Inflammatory macrophage treated with lipopolysaccharide for 1 hour (primary cell): Measurements from ENCODE around the gene DNM2.
A peak's percentile ranks its signal among the peaks of the same experiment; 100 is the strongest.
"Not testable (repeated sequence)": the region's sequence is repeated elsewhere in the genome, so short reads cannot be mapped to it uniquely, and the experiment has no call there.

Source experiments
- DNase-seq, 2 donors: peaks; one replicate each; pipeline ENCODE4 v3.0.0-alpha.2; 2020 to 2022

The DNM2 gene

GRCh38 chr19:10870955-10871603, 153.2 kb downstream of the DNM2 start, which contains the start of gene CARM1:
Gene CARM1, plus strand, starts transcription at chr19:10871553. Its CDS starts 150 bp downstream, at chr19:10871703.
- DNase-seq, result peak; percentile 97 to 99

- DNase-seq, result no peak
These were observed 154.0 kb downstream of the DNM2 start for GRCh38 chr19:10871711-10872545.

GRCh38 chr19:10872546-10873107, 154.7 kb downstream of the DNM2 start:
- no peak for DNase-seq

- DNase-seq, result no peak
These were observed 156.1 kb downstream of the DNM2 start for GRCh38 chr19:10874024-10874423.

GRCh38 chr19:10876459-10877240, 158.8 kb downstream of the DNM2 start:
- peak; percentile 46 to 70 for DNase-seq

GRCh38 chr19:10877608-10878007, 159.7 kb downstream of the DNM2 start:
- not testable (repeated sequence) for DNase-seq

- DNase-seq, result no peak
These were observed 160.4 kb downstream of the DNM2 start for GRCh38 chr19:10878253-10878652.
